Lung (tissue), 12 donors: ENCODE results near the gene IFIT2. TPM values are rescaled to one million over a fixed set of nuclear protein-coding genes. Genes with fewer than 3 reads are reported as not detected.

Experiments
- ATAC-seq: fragments of 200-7000 bp; cut with Tn5 transposase; one replicate; pipeline ENCODE4 v1.9.1; 2020; ENCODE audit warnings: moderate number of reproducible peaks; ENCODE audit not compliant: insufficient read depth, low FRiP score
- DNase-seq, 3 donors: peaks; one replicate each; pipeline ENCODE4 v3.0.0-alpha.2; 2013 to 2017
- H3K27ac ChIP-seq, 2 donors: one replicate each; pipeline ENCODE4 v1.5.1; 2013; ENCODE audit warnings: mild to moderate bottlenecking in 2 of 2, moderate library complexity in 2 of 2, control low read depth in 1 of 2, inconsistent platforms in 1 of 2, low read depth in 1 of 2, low read length in 1 of 2
- H3K27me3 ChIP-seq, 3 donors: one replicate each; pipeline ENCODE4 v1.5.1; 2013; ENCODE audit warnings: low read length in 2 of 3; ENCODE audit not compliant: control insufficient read depth in 3 of 3, insufficient read depth in 3 of 3
- H3K36me3 ChIP-seq, 4 donors: one replicate each; pipeline ENCODE4 v1.5.1; 2013; ENCODE audit warnings: low read length in 4 of 4, mild to moderate bottlenecking in 1 of 4, moderate library complexity in 1 of 4; ENCODE audit not compliant: control insufficient read depth in 4 of 4, insufficient read depth in 4 of 4
- H3K4me1 ChIP-seq, 5 donors: one replicate each; pipeline ENCODE4 v1.5.1; 2013; ENCODE audit warnings: low read length in 5 of 5, mild to moderate bottlenecking in 2 of 5, moderate library complexity in 1 of 5; ENCODE audit not compliant: control insufficient read depth in 5 of 5, insufficient read depth in 5 of 5
- H3K4me3 ChIP-seq: one replicate; pipeline ENCODE4 v1.5.1; 2013; ENCODE audit warnings: mild to moderate bottlenecking, control low read depth, moderate library complexity
- H3K9ac ChIP-seq, 2 donors: one replicate each; pipeline ENCODE4 v1.5.1; 2013; ENCODE audit warnings: low read length in 2 of 2, control low read depth in 1 of 2; ENCODE audit not compliant: insufficient read depth in 1 of 2
- H3K9me3 ChIP-seq, 4 donors: one replicate each; pipeline ENCODE4 v1.5.1; 2013; ENCODE audit warnings: low read length in 3 of 4, mild to moderate bottlenecking in 1 of 4, moderate library complexity in 1 of 4; ENCODE audit not compliant: control insufficient read depth in 4 of 4, insufficient read depth in 3 of 4
- CTCF ChIP-seq: IDR thresholded peaks from 2 replicates; pipeline ENCODE4 v1.5.1; 2012; ENCODE audit warnings: mild to moderate bottlenecking; ENCODE audit errors: control extremely low read depth, extremely low read depth
- WGBS, 2 donors: extraction: QIAGEN DNeasy Blood & Tissue Kit; methylation state at CpG; one replicate each; pipeline ENCODE4 v1.1.7; 2013; 5-methylcytosine and 5-hydroxymethylcytosine counted together
- polyA plus RNA-seq, 2 donors: library from polyadenylated mRNA; stranded (reverse); fragments of 200-250 nt; gene quantifications; one replicate each; pipeline ENCODE4 v1.2.1, GENCODE V29; 2013
- total RNA-seq, 2 donors: library from RNA; depleted of rRNA in 1 of 2; stranded (reverse); fragments of >200 nt in 1 of 2; gene quantifications; one replicate each; pipeline ENCODE4 v1.2.1, GENCODE V29; 2014 to 2021
- donor health status: control.
- donor health status: control.
- donor health status: Bipolar disorder and iron deficiency.
- donor health status: healthy.
- donor health status: DM: yes; HTN: yes; CAD: no.

Gene IFIT2
- total and polyA plus RNA-seq, 4 donors, result 8.1 to 17.8 (median 14.1) TPM

GRCh38 chr10:89332123-89332633 lies 30.3 kb downstream of the IFIT2 start:
- ATAC-seq (peak; percentile 67), DNase-seq (peak in 2 of 3 donors; percentile 83 to 92)
- no peaks in the 10 kb centered on the region for H3K27me3 ChIP-seq
- peaks cover 16 to 40% (median 29%) of the 10 kb centered on the region in 5 donors for H3K4me1 ChIP-seq
- H3K9me3 ChIP-seq, result no peaks in the 10 kb centered on the region
- H3K36me3 ChIP-seq, result peaks cover 0 to 2% (median 0%) of the 10 kb centered on the region in 4 donors
- 3 to 14% methylated on average over 5 of the region's 5 CpGs for WGBS, 2 donors
- H3K4me3 ChIP-seq, result no peak overlapping the region
- H3K9ac ChIP-seq, result peak overlapping the region; percentile 26 to 86
- no peak for TF ChIP-seq CTCF
- peak overlapping the region; percentile 88 to 93 for H3K27ac ChIP-seq

- Histone ChIP-seq H3K4me3 (no peak overlapping the region), H3K9me3 (no peaks in the 10 kb centered on the region), H3K9ac (no peak overlapping the region), H3K27ac (no peak overlapping the region), H3K4me1 (peaks cover 13 to 30% (median 18%) of the 10 kb centered on the region in 5 donors), H3K27me3 (no peaks in the 10 kb centered on the region), H3K36me3 (peaks cover 13 to 21% (median 17%) of the 10 kb centered on the region in 4 donors)
- WGBS, 2 donors, result 95 to 97% methylated on average over 3 of the region's 3 CpGs
- ATAC-seq, result no peak
- TF ChIP-seq CTCF, result no peak
- no peak for DNase-seq
Observed at GRCh38 chr10:89335226-89335625, 33.4 kb downstream of the IFIT2 start.

GRCh38 chr10:89336241-89336640 lies 34.4 kb downstream of the IFIT2 start:
- Histone ChIP-seq H3K9ac (no peak overlapping the region), H3K27ac (no peak overlapping the region), H3K9me3 (no peaks in the 10 kb centered on the region), H3K4me1 (peaks cover 12 to 23% (median 18%) of the 10 kb centered on the region in 5 donors), H3K27me3 (no peaks in the 10 kb centered on the region), H3K36me3 (peaks cover 13 to 25% (median 17%) of the 10 kb centered on the region in 4 donors), H3K4me3 (no peak overlapping the region)
- ATAC-seq, result no peak
- no peak for TF ChIP-seq CTCF
- 75 to 81% methylated on average over 3 of the region's 3 CpGs for WGBS, 2 donors
- no peak for DNase-seq

GRCh38 chr10:89337484-89337883 lies 35.6 kb downstream of the IFIT2 start:
- H3K27ac ChIP-seq, result no peak overlapping the region
- H3K9me3 ChIP-seq, result no peaks in the 10 kb centered on the region
- peaks cover 13 to 25% (median 17%) of the 10 kb centered on the region in 4 donors for H3K36me3 ChIP-seq
- no peak for TF ChIP-seq CTCF
- no peaks in the 10 kb centered on the region for H3K27me3 ChIP-seq
- no peak overlapping the region for H3K4me3 ChIP-seq
- DNase-seq (no peak), ATAC-seq (no peak)
- 81 to 85% methylated on average over 6 of the region's 6 CpGs for WGBS, 2 donors
- H3K4me1 ChIP-seq, result peaks cover 9 to 19% (median 17%) of the 10 kb centered on the region in 5 donors
- H3K9ac ChIP-seq, result no peak overlapping the region
